Measurements from ENCODE around the gene ZNG1B. TPM values are rescaled to one million over a fixed set of nuclear protein-coding genes. Genes with fewer than 3 reads are reported as not detected.
"Not testable (repeated sequence)": the region's sequence is repeated elsewhere in the genome, so short reads cannot be mapped to it uniquely, and the experiment has no call there.

ZNG1B gene
- total RNA-seq, 1 donor from 2014 or later, result 30.2 TPM

GRCh38 chr2:113540834-113541203, 103.3 kb downstream of the ZNG1B start:
- intact Hi-C loops (cut with DNase I); H3K9me3 ChIP-seq; DNase-seq; H3K4me1 ChIP-seq; H3K27me3 ChIP-seq; H3K36me3 ChIP-seq: not testable (repeated sequence)
- peak; percentile 12 for ATAC-seq
- Histone ChIP-seq H3K27ac (peak overlapping the region; percentile 24), H3K4me3 (peak overlapping the region; percentile 63)

DNA sequence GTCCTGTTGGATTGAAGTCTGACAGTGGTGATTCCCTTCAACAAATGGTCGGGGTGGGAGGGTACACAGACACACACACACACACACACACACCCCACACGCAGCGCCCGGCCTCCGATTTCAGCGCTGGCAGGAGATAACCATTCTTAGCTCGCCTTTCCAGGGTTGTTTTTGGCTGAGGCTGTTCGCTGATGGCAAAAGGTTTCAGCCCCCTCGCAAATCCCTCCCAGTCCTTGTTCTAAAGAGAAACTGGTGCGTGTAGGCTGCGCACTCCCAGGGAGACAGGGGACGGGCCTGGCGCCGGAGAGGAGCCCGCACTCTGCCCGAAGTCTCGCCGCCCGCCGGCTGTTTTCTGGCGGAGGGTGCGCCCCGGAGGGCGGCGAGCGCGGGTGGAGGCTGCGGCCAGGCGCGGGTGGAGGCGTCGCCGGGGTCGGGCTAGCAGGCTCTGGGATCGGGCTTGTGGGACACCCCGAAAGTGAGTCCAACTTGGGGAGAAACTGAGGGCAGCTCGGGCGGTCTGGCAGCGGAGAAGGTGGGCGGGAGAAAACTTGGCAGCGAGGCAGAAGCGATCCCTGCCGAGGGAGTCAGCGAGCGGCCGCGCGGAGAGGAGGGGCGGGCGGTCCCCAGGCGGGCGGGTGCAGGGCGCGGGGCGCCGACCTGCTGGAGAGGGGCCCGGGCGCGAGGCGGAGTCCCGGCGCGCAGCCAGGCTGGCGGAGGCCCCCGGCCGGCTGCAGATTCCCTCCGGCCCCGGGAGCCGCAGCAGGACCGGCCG, 103.9 kb downstream of the ZNG1B start:
- peak overlapping the region; percentile 86 for H3K27ac ChIP-seq
- H3K27me3 ChIP-seq; intact Hi-C loops (cut with DNase I): not testable (repeated sequence)

DNA sequence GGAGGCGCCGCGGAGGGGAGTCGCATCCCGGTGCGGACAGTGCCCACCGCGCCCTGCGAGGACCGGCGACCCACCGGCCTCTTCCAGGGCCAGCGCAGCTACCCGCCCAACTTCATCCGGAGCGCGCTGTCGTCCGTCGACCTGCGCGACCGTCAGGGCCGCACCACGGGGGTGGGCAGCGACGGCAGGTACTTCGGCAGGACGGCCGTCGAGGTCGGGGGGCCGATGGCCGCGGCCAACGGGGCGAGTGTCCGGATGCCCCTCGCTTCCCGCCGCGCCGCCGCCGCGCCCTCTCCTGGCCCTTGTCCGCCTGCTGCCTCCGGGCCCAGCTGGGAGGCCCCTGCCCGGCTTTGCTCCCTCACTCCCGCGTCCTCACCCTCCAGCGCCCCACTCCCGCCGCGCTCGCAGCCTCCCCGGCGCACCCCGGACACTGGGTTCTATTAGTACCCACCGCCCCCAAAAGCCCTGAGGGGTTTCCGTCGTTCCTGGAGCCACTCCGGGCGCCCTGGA, 104.5 kb downstream of the ZNG1B start:
- H3K4me3 ChIP-seq, result peak overlapping the region; percentile 63
- H3K27me3 ChIP-seq; intact Hi-C loops (cut with DNase I); H3K9me3 ChIP-seq; H3K4me1 ChIP-seq; H3K36me3 ChIP-seq: not testable (repeated sequence)
- peak; percentile 79 for ATAC-seq
- peak; percentile 69 for DNase-seq
- H3K27ac ChIP-seq, result peak overlapping the region; percentile 86

More for the DNA sequence above, 103.9 kb downstream of the ZNG1B start:
- H3K9me3 ChIP-seq, H3K4me1 ChIP-seq, H3K36me3 ChIP-seq: not testable (repeated sequence)
- H3K4me3 ChIP-seq, result peak overlapping the region; percentile 63
- ATAC-seq, result peak; percentile 79
- peak; percentile 78 for DNase-seq

DNA sequence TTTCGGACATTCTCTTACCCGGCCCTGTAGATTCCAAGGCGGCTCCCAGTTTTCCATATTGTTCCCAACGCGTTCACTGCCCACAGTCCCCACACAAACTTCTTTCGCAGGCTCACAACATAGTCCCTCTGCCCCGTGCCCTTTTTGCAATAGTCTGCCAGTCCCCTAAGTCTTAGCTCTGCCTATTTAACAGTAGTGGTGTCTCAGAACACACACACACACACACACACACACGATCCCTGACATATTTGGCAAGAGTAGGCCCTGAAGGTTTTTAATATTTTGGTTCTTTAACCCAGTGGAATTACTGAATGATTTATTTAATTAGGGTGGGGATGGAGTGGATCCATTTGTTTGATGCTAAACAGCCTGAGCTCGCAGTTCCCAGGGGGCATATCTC, 105.0 kb downstream of the ZNG1B start:
- peak; percentile 18 for ATAC-seq
- DNase-seq; H3K9me3 ChIP-seq; H3K4me1 ChIP-seq; intact Hi-C loops (cut with DNase I); H3K36me3 ChIP-seq; H3K27me3 ChIP-seq: not testable (repeated sequence)
- H3K4me3 ChIP-seq, result peak overlapping the region; percentile 63
- H3K27ac ChIP-seq, result peak overlapping the region; percentile 86

Other genes starting within 250 kb of the ZNG1B start
- gene PAX8, start 158.8 kb upstream of the ZNG1B start, total RNA-seq, result 1.6 TPM
- 0.78 TPM for gene FOXD4L1, start 61.0 kb downstream of the ZNG1B start, total RNA-seq
- 16.9 TPM for gene RABL2A, start 189.6 kb downstream of the ZNG1B start, total RNA-seq